Stimulated activated CD4-positive, alpha-beta T cell treated with anti-CD3 and anti-CD28 coated beads, Interleukin-1b, Interleukin-23, amount 100 ng/mL, for 24 hours (primary cell): ENCODE results near the gene UGT2B11.
"Not testable (repeated sequence)": the region's sequence is repeated elsewhere in the genome, so short reads cannot be mapped to it uniquely, and the experiment has no call there.

Source experiments
- DNase-seq, 4 experiments: peaks; one replicate each; pipeline ENCODE4 v3.0.0-alpha.2; 2020; ENCODE audit warnings: low read depth in 4 of 4, low spot score in 1 of 4

The UGT2B11 gene

DNA sequence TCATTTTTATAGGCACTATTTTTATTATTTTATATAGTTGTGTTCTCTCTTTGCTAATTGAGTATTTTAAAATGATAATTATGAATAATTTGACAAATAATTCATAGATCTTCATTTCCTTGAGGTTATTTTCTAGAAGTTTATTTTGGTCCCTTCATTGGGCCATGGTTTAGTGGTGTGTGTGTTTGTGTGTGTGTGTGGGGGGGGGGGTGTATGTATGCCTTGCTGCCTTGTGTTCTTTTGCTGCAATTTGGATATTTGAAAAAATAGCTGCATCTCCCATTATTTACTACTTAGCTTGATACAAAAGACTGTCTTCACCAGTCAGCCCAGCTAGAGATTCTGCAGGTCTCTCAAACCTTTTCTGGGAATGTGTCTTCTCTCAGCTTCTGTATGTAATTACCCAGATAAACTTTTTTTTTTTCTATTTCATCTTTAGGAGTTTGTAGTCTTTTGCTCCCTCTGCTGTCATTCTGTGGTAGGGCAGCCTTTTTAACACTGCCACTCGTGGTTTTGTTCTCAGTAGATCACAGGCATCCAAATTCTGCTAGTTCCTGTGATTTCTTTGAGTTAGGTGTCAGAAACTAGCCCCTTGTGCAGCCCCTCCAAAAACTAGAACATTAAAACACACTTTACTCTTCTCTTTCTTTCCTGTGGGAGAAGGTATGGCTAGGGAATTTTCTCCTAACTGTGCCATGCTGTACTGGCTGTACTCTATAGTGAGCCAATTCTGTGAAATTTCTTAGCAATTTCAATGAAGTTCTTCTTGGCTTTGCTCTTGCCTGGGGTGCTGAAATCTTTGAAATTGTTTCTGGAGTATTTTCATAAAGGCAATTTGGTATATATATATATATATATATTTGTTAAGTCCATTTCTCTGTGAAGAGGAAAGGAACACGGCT lies 44.1 kb downstream of the UGT2B11 start:
- peak in 1 of 4 experiments; percentile 6 for DNase-seq

DNA sequence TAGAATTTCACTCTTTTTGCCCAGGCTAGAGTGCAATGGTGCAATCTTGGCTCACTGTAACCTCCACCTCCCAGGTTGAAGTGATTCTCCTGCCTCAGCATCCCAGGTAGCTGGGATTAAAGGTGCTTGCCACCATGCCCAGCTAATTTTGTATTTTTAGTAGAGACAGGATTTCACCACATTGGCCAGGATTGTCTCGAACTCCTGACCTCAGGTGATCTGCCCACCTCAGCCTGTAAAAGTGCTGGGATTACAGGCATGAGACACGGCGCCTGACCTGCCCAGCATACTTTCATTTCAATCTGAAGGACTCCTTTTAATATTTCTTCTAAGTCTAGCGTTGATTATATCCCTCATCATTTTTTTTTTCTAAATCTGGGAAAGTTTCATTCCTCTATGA lies 45.4 kb downstream of the UGT2B11 start:
- not testable (repeated sequence) for DNase-seq

- no peak for DNase-seq
Measured at GRCh38 chr4:69167300-69167699, 47.2 kb downstream of the UGT2B11 start.

GRCh38 chr4:69166376-69166775 lies 48.2 kb downstream of the UGT2B11 start:
- DNase-seq, result not testable (repeated sequence)

DNA sequence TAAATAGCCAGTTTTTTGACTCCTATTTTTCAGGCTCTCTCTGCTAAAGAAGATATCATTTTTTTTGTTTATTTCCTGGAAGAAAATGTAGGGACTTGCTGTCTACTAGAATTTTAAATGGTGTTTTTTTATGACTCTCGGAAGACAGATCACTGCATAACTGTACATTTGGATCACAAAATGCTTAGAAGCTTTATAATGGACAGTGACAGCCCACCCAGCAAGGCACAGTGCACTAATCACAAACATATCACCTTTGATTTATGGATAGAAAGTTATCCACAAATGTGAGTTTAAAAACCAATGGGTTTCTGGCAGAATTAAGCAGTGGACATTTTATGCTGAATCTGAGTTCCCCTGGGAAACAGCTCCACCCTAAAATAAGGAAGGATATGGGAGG lies 48.8 kb downstream of the UGT2B11 start:
- DNase-seq, result not testable (repeated sequence)

- DNase-seq, result no peak
Measured at GRCh38 chr4:69156913-69157312, 57.6 kb downstream of the UGT2B11 start.

DNA sequence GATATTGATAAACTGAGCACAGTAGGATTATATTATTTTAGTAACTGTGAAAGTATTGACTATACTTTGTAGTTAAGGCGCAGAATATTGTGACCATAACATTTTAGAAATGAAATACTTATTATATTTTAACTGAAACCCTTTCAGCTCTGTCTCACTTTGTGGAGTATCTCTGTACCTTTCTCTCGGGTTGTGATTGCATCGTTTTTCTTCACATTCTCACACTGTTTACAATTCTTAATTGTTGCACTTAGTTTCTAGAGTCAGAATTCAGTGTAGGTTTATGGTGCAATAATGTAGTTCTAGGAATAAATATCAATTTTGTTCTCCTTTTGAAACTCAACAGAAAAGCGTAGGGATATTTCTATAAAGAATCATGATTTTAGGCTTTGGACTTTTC lies 60.5 kb downstream of the UGT2B11 start:
- DNase-seq, result no peak
